Ishikawa (cell line): ENCODE data around the gene KCNF1.

ENCODE experiments used
- MAX ChIP-seq: IDR thresholded peaks from 2 replicates; pipeline ENCODE4 v1.6.1; 2012
- NFIC ChIP-seq: IDR thresholded peaks from 2 replicates; pipeline ENCODE4 v1.6.1; 2012

KCNF1 gene

GRCh38 chr2:10963155-10963554 is 51.4 kb downstream of the KCNF1 start:
- TF ChIP-seq MAX: no peak
- peak; percentile 21; the same call in 1 of the 2 replicates for TF ChIP-seq NFIC
